KBM-7 (cell line): ENCODE data around the gene ASAP2.

ENCODE experiments used
- DNase-seq: peaks from one replicate; pipeline ENCODE4 v3.0.0-alpha.2; 2015
- in situ Hi-C: fragments of 300-500 bp; cut with MboI; formaldehyde crosslinking; loops from 2 replicates; pipeline ENCODE4 v1.14.3; 2020; ENCODE audit warnings: low sequenced_read_pairs, low pct_unique_long_range_greater_than_20kb, mixed read lengths

ASAP2 gene

DNA sequence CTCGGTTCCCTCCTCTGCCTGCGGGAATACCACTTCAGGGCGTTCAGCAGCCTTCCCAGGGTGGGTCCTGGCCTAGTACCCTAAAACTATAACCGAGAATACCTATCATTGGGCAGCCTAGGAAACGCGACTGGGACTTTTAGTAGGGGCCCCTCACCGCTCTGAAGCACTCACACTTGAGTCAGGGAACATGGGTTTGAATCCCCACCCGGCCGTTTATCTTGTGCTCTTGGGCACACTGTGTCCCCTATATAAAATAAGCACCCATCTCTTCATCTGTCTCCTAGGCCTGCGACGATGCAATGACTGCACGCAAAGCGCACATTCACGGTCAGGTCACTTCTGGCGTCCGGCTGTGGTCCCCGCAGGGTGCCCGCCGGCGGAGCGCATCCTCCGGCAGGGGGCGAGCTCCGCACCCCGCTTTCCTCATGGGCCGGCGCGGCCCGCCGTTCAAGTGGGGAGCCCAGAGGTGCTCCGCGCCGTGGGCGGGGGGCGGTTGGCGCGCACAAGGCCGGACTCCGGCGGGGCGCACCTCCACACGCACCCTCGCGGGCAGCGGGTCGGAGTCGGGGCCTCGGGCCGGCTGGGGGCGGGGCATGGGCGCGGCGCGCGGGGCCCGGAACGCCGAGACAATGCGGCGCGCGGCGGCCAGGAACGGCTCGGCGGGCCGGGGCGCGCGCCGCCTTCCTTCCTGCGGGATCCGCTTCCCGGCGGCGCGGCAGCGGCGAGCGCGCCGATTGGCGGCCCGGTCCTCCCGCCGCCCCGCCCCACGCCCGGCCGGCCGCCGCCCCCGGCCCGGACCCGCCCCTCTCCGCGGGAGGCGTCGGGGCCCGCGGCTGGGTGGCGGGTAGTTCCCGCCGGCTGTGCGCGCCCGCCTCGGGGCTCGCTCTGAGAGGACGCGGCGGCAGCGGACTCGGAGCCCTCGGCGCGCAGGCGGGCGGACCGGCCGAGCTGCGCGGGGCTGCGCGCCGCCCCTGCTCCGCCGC, at the start of gene ASAP2:
ASAP2 (plus strand) TSS at position 850 of the 986 bp plus-strand sequence. CDS start 293 bp downstream, outside the sequence.
- DNase-seq, result peak; percentile 69
- in situ Hi-C loops, result no loop called here

DNA sequence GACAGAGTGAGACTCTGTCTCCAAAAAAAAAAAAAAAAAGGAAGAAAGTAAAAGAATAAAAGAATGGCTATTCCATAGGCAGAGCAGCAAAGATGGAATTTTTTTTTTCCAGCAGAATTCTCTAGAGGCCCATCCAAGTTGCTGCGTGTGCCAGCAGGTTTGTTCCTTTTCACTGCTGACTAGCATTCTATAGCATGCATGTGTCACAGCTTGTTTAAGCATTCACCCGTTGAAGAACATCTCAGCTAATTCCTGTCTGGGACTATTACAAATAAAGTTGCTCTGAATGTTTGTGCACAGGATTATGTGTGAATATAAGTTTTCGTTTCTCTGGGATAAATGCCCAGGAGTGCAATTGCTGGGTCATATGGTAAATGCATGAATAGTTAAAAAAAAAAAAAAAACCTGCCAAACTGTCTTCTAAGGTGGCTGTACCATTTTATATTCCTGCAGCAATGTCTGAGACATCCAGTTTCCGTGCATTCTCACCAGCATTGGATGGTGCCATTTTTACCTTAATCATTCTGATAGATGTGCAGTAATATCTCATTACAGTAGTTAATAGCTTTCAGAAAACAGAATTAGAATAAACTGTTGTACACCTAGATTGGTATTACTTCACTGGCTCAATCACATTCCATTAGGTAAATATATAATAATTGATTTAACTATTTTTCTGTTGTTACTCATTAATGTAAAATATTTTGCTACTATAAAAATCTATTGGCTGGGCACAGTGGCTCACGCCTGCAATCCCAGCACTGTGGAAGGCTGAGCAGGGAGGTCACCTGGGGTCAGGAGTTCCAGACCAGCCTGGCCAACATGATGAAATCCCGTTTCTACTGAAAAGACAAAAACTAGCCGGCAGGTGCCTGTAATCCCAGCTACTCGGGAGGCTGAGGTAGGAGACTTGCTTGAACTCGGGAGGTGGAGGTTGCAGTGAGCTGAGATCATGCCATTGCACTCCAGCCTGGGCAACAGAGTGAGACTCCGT, 47.5 kb upstream of the ASAP2 start:
- in situ Hi-C loops, result no loop called here
- no peak for DNase-seq

DNA sequence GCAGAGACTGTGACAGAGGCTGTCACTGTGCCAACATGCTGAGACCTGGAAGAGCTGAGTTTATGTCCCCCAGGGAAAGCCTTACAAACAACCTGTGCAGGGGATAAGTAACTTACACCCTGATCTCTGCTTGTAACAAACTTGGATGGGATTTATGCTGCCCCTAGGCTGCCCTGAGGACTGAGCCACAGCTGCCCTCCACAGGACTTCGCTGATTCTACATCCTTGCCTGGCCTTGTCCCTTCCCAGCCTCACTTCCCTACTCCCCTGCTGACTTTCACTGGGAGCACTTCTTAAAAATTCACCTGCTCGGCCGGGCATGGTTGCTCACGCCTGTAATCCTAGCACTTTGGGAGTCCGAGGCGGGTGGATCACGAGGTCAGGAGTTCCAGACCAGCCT, 45.9 kb upstream of the ASAP2 start:
- in situ Hi-C loops, result no loop called here
- DNase-seq, result no peak

DNA sequence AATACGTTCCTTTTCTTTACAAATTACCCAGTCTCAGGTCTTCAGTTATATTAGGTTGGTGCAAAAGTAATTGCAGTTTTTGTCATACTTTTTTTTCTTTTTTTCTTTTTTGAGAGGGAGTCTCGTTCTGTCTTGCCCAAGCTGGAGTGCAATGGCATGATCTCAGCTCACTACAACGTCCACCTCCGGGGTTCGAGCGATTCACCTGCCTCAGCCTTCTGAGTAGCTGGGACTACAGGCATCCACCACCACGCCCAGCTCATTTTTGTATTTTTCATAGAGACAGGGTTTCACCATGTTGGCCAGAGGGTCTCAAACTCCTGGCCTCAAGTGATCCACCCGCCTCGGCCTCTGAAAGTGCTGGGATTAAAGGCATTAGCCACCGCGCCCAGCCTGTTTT, 43.8 kb upstream of the ASAP2 start:
- in situ Hi-C loops, result no loop called here
- DNase-seq, result no peak

DNA sequence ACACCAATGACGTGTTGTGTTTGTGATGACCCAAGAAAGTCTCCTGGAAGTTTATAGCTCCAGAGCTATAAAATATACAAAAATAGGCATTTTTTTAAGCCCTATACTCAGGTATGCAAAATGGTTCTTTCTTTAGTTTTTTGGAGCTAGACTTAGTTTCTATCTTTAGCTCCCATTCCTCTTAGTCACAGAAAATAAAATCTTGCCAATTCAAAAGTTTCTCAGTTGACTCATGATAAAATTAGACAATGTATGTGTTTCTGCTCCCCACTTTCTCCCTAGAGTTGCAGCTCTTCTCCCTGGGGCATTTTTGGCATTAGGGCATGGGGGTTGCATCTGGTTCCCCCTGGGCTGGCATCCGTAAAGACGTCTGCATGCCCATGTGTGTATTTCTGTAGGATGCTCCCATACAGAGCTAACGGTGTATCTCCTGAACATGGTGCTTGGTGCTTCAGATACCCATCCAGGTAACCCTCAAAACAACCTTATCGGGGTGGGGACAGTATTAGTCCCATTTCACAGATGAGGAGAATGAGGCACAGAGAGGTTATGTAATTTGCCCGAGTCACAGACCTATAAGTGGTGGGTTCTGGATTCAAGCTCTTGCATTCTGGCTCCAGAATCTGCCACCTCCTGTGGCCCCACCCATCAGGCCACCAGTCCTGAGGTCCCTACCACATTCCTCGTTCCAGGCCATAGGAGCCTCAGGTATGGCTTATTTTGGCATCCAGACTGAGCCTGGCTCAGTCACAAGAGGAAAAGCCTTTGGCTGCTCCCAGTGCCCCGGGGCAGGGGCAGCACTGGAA, 43.1 kb upstream of the ASAP2 start:
- DNase-seq, result no peak
- in situ Hi-C loops, result no loop called here

DNA sequence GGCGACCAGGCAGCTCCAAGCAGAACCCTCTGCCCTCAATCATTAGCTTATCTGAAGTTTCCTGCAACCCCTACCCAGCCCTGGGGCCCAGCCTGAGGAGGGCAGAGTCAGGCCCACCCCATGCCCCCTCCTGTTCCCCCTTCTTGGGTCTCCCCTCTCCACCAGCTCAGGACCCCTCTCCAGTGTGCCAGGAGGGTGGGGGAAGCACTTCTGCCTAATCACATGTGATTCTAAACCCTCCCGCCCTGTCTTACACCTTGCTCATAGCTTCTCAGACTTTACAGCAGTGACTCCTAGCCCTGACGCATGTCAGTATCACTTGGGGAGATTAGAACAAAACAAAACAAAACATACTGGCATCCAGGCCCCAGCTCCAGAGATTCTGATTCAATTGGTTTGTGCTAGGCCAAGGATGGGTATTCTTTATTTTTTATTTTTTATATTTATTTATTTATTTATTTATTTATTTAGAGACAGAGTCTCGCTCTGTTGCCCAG, 42.5 kb upstream of the ASAP2 start:
- in situ Hi-C loops, result no loop called here
- DNase-seq, result no peak

DNA sequence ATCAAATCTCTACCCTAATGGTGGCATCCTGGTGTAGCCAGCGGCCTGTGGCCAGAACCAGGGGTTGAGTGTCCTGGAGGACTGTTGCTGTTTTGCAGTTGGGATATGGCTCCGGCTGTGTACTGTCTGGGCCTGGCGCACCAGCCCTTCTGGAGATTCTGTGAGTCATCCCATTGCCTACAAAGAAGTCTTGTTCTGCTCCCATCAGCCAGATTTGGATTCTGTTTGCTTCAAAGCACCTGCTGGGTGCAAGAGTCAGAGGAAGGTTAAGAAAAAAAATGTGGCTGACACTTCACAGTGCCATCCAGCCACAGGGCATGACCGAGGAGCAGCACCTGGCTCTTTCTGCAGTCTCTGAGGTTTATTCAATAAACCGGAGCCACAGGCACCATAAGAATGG, 41.0 kb upstream of the ASAP2 start:
- in situ Hi-C loops, result no loop called here
- no peak for DNase-seq

DNA sequence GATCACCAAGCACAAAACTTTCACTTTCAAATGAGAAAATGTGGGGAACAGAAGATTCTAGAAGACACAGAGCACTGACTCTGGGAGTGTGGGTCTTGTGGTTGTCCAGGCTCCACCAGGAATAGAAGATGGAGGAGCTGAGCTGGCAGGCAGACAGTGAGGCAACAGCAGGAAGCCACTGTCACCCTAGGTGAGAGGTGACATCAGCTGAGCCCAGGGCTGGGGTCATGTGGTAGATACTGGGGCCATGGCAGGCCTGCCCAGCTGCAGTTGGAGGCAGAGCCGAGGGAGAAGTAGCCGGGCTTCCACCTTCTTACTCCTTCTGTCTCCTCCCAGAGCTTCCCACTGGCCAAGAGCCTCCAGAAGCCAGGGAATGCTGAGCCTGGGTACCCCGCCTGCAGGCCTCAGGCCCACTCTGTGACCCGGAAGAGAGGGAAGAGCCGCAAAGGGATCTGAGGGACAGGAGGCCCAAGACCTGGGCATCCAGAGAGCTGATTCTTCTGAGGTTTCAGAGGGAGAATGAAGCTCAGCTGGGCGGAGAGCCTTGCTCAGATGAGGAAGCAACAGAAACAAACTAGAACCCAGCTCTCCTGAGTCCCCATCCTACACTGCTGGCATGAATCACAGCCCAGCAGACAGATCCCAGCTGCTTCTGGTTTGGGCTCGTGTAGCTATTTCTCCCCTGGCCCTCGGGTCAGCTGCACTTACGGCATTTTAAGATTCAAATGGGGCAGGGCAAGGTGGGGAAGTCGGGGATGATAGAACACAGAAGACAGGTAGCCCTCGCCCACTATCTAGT, 39.8 kb upstream of the ASAP2 start:
- in situ Hi-C loops, result no loop called here
- DNase-seq, result no peak

DNA sequence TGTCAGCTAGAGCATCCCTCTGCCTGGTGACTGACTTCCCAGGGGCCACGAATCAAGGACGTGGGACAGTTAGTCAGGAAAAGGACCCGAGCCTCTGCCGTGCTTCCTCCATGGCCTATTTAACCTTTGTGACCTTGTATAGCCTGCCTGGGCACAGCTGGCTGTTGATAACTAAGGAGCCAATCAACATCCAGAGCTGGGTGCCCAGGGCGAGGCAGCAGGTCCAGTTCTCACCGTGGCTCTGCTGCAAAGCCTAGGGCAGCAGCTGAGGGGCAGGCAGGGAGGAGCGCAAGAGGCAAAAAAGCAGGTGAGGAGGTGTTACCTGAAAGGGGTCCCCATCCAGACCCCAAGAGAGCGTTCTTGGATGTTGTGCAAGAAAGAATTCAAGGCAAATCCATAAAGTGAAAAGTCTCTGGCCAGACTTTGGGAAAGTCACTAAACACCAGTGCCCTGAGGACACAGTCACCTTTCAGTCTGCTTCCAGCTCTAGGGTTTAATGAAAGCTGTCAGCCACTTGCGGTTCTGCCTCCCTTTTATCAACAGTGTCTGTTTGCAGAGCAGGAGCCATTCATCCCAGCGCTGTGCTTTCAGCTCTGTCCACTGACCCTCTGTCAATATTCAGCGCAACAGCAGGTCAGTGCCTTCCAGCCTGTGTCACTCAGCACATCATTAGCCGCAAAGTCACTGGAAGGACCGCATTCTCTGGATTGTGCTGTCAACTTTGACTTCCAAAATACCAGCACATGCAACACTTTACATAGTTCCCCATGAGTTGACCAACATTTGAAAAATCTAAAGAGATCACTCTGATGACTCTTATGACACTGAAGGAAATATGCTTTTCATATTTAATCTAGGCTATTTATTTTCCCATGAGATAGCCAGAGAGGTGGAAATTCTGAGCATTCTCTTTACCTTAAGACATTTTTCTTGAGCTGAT, 38.6 kb upstream of the ASAP2 start:
- in situ Hi-C loops, result no loop called here
- no peak for DNase-seq

DNA sequence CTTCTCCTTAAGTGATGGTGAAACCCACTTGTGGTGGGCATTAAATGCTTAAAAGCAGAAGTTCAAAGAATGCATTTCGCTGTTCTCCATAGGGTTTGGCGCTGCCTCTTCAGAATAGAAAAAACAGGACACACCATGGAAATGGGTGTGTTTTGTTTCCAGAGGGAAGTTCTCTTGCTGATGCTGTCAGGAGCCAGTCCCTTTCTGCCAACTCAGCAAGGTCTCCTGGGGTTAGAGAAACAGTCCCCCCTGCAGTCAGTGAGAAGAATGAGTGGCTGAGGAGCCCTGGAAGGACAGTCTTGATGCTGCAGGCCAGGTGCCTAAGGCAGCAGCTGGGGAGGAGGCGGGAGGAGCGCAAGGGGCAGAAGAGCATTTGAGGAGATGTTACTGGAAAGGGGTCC, 37.8 kb upstream of the ASAP2 start:
- in situ Hi-C loops, result no loop called here
- DNase-seq, result peak; percentile 74

DNA sequence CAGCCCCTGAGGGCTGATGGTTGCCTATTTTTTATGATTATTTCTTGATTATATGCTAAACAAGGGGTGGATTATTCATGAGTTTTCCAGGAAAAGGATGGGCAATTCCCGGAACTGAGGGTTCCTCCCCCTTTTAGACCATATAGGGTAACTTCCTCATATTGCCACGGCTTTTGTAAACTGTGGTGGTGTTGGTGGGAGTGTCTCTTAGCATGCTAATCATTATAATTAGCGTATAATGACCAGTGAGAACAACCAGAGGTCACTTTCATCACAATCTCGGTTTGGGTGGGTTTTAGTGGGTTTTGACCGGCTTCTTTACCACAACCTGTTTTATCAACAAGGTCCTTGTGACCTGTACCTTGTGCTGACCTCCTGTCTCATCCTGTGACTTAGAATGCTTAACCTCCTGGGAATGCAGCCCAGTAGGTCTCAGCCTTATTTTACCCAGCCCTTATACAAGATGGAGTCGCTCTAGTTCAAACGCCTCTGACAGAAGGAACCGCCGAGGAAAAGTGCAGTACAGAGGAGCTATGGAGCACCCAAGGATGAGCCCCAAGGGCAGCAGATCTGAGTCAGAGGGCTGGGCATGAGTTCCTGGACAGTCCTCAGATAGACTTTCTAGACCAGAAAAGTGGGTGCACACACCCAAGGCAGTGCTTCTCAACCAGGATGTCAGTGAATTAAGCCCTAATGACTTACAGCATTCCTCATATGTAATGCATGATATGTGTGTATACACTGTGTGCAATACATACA, 37.1 kb upstream of the ASAP2 start:
- DNase-seq, result peak; percentile 80
- in situ Hi-C loops, result no loop called here

DNA sequence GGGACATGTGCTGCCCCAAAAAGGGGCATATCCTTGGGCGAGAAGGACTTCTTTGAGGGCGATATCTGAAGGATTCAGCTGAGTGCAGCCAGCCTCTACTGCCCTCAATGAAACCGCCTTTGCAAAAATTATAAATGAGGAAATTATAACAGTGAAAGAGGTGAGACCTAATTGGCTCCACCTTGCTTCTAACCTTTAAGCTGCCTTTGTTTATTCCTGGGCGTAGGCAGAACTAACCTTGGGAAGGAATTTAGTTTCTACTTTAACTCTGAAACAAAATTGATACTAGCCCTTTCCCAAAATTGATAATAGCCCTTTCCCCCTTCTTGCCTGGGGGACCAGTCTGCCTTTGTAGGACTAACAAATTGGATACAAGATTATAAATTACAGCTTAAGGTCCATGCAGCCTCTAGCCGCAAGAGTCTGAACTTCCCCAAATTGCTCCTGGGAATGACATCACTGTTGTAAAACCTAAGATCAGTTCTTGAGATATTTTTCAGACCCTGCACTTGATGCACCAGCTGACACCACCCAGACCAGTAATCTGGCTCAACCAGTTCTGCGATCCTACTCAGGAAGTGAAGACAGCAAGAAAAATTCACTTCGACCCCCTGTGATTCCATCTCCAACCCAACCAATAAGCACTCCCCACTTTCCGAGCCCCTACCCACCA, 36.0 kb upstream of the ASAP2 start:
- DNase-seq, result peak; percentile 86
- in situ Hi-C loops, result no loop called here

DNA sequence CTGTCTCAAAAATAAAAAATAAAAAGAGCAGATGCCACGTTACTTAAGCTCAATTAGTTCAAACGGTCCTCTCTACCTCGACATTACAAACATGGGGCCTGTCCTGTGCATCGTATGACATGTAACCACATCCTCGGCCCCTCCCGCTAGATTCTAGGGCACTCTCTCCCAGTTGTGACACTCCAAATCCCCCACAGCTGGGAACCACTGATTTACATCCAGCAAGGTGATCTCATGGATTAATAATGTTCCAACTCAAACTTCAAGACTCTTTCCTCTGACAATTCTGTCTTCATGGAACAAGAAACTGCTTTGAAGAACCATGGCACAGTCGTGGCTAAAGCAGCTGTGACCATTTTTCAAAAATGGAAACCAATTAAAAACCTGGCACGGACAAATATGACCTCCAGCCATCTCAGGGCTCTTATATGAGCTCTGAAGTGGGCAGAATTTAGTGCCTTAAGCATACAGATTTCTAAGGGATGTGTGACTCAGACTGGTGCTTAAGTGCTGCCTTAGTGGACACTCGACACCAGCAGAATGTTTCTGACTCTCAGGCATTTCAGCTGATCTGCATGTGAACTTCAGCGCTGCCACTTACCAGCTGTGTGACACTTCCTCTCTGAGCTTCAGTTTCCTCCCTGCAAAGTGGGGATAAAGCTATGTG, 31.7 kb upstream of the ASAP2 start:
- no peak for DNase-seq
- in situ Hi-C loops, result no loop called here

DNA sequence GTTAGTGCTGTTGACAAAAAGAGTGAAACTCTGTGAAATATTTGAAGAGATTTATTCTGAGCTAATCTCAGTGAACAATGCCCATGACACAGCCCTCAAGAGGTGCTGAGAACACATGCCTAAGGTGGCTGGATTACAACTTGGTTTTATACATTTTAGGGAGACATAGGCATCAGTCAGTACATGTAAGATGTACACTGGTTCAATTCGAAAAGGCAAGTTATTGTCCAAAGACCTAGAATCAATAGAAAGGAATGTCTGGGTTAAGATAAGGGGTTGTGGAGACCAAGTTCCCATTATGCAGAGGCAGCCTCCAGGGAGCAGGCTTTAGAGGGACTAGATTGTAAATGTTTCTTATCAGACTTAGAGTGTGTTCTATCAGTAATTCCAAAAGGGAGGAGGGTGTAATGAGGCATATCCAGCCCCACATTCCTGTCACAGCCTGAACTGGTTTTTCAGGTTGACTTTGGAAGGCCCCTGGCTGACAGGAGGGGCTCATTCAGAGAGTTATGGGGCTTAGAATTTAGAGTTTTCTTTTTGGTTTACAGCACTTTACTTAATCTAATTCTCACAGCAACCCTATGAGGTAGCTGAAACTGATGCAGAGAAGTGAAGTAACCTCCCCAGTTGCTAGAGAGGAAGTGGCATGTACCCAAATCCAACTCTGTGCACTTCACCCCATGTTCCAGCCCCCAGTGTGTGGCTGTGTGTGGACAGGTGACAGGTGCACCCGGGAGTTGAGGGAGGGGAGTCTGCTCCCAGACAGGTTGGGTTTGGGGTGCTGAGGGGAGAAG, 28.3 kb upstream of the ASAP2 start:
- in situ Hi-C loops, result no loop called here
- no peak for DNase-seq
